Measurements from ENCODE around the gene MDFI.

- TF ChIP-seq ZNF138 (CRISPR knock-in tag; conservative IDR thresholded peaks at IDR 0.05), result no peak
- no peak for TF ChIP-seq NR2C2 (CRISPR knock-in tag; IDR thresholded peaks at IDR 0.05)
- no peak for TF ChIP-seq CTCF (IDR thresholded peaks at IDR 0.05)
- TF ChIP-seq SOX15 (CRISPR knock-in tag; IDR thresholded peaks at IDR 0.05), result no peak
- no peak for TF ChIP-seq CREM (CRISPR knock-in tag; IDR thresholded peaks at IDR 0.05)
- no peak for TF ChIP-seq NFE2L1 (CRISPR knock-in tag; IDR thresholded peaks at IDR 0.05)
- no peak for TF ChIP-seq ATF3 (CRISPR knock-in tag; conservative IDR thresholded peaks at IDR 0.05)
- TF ChIP-seq USF2 (CRISPR knock-in tag; IDR thresholded peaks at IDR 0.05), result no peak
- no peak for TF ChIP-seq RELA (CRISPR knock-in tag; IDR thresholded peaks at IDR 0.05; ENCODE audit: borderline replicate concordance)
- no peak for TF ChIP-seq TEAD1 (CRISPR knock-in tag; IDR thresholded peaks at IDR 0.05)
- no peak for TF ChIP-seq SMAD3 (CRISPR knock-in tag; IDR thresholded peaks at IDR 0.05; ENCODE audit: borderline replicate concordance)
- no peak for TF ChIP-seq TCF7 (CRISPR knock-in tag; IDR thresholded peaks at IDR 0.05; ENCODE audit: low read depth)
- no peak for TF ChIP-seq HMGXB4 (CRISPR knock-in tag; IDR thresholded peaks at IDR 0.05)
Measured at GRCh38 chr6:41645007-41645618, 6.8 kb downstream of the MDFI start.
